ENCODE data around the gene CMBL.
A peak's percentile ranks its signal among the peaks of the same experiment; 100 is the strongest.

CMBL gene

DNA sequence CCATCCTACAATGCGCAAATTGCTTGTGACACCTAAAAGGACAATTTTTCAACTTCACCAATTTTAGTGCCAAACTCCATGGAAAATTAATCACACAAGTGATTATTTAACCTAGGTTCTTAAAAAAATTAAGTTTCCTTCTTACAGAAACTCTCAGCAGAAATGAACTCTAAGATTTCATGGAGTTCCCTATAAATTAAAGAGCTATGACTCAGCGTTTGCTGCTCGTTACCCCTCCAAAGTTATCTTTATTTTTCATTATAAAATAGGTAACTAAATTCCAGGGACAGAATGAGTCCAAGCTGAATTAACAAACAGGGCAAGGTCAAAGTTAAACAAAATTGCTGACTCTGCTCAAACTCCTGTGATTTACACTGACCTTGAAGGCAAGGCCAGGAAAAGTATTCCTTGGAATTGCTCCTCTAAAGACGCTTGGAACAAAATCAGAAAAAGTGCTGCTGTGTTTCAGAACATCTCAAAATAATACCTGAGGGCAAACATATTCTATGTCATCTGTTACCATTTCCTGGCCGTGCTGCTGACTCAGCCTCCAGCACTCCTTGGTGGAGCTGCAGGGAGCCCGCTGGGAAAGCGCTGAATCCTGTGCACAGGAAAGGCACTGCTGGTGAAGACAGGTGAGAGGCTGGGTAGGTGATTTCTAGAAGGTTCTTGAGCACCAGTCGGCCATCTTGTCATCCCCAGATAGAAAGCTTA, 2.5 kb upstream of the CMBL start:
- DNase-seq (ENCODE audit: low spot score) = peak; percentile 88

DNA sequence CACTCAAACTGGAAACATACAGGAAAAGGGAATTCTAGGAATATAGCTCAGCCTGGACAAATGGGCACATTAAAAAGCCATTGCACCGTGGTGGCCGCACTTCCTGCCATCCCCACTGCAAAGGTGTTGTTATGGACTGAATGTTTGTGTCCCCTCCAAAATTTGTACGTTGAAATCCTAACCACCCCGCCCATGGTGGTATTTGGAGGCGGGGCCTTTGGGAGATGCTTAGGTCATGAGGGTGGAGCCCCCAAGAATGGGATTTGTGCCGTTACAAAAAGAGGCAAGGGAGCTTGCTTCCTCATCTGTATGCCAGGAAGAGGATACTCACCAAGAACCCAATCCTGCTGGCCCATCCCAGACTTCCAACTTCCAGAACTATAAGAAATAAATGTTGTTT, 1.1 kb upstream of the CMBL start:
- no peak for DNase-seq (ENCODE audit: low spot score)

DNA sequence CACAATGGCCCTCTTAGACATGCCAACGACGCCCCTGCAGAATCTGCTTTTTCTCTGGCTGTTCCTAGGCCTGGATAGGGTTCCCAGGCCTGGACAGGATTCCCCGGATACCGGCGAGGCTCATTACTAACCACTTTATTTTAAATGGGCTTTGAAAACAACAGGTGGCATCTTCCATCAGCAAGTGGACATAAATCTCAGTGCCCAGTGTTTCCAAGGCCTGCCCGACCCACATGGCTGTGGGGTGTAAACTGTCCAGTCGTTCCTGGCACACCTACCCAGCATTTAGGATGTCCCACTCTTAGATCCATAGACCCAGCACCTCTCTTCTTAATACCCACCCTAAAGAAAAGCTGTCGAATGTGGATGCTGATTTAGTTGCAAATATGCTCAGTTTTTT, 896 bp downstream of the CMBL start:
- DNase-seq (ENCODE audit: low spot score) = no peak

DNA sequence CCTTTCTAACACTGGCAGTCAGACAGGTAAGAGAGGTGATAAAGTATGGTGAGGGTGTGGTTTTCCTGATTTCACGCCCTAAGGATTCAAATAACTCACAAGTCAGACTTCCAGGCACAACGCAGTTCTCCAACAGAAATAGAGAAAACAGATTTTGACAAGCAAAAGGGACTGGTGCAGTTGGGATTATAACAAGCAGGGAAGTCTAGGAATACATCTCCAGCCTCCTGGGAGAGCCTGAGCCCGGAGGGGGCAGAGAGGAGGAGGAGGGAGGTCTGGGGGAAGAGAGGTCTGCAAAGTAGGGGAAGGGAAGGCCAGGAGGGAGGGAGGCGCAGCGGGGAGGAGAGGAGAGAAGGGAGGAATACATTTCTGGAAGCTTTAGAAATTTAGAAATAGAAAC, 1.6 kb downstream of the CMBL start:
- no peak for DNase-seq (ENCODE audit: low spot score)

DNA sequence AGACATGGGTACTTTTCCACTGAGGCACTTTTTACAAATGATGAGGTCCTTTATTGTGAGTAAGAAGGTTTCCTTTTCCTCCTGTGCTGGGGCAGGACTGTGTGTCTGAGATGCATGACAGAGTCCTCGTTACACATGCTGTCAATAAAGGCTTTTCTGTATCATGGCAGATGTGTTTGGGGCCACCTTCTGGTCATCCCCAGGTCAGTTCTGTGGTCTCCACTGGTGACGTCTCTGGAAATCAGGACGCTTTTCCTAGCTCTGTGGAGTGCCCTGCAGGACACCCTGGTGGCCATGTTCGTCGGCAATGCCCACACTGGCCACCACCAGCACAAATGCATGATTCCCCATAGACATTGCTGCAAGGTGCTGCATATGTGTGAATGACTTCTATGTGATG, 2.8 kb downstream of the CMBL start:
- peak; percentile 31 for DNase-seq (ENCODE audit: low spot score)

DNA sequence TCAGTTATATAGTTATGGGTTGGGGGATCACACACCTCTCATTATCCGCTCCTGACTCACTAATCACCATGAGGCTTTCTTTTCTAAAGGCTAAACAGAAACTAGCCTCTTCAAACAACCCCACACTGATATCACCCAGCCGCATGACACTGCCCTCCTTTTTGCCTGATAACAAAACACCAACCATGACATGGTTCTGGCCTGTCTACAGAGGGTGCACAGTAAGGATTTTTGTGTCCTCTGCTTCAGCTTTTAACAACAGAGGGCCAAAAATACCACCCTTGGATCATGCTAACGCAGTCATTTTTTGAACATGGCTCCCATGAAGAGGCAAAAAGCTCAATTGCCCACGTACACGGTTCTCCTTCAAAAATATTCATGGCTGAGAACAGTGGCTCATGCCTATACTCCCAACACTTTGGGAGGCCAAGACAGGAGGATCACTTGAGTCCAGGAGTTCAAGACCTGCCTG, 4.0 kb downstream of the CMBL start:
- DNase-seq (ENCODE audit: low spot score) = no peak

DNA sequence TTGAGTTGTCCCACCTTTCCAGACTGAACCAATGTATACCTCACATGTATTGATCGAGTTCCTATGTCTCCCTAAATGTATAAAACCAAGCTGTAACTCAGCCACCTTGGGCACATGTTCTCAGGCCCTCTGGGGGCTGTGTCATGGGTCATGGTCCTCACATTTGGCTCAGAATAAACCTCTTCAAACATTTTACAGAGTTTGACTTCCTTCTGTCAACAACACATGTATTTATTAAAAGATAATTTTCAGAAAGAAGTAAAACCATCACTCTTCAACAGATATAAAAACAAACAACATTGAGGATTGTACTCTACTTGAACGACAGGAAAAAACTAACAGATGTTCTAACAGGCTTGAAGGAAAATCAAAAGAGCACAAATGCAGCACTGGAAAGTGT, 4.5 kb downstream of the CMBL start:
- DNase-seq (ENCODE audit: low spot score) = no peak

DNA sequence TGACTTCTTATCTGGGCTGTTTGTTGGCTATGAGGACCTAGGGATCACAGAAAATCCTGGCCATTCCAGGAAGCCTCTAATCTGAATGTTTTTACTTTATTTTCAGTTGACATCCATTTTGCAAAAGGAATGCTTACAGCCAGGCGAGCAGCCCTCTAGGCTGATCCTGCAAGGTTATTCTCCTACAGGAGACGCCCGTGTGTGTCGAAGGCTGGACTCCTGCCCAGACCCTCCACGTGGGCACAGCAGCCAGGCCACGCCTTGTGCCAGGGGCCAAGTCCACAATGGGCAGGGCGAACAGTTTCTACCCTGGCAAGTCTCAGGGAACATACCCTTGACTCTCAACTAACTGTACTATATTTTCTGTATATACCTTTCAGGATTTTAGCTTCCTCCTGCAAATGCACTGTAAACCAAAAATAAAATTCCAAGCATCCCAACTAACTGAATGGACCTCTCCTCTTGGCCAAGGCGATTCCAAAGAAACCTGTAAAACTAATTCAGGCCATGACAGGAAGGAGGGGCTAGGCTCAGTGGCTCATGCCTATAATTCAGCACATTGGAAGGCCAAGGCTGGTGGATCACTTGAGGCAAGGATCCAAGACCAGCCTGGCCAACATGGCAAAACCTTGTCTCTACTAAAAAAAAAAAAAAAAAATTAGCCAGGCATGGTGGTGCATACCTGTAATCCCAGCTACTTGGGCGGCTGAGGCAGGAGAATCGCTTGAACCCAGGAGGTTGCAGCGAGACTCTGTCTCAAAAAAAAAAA, 5.7 kb downstream of the CMBL start:
- DNase-seq (ENCODE audit: low spot score) = peak; percentile 74

DNA sequence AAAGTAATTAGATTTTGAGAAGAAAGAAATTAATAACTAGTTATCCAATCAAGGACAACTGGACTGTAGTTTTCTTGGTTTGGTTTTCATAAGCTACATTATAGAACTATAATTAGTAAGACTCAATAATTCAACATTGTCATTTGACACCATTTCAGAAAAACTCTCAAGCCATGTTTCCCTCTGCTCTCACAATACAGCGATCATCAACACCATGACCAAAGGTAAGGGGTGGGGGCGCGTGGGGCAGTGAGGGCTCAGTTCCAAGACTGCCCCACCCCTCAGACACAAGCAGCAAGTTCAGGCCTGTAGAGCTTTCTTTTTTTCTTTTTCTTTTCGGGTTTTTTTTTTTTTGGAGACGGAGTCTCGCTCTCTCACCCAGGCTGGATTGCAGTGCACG, 6.4 kb downstream of the CMBL start:
- DNase-seq (ENCODE audit: low spot score) = no peak

DNA sequence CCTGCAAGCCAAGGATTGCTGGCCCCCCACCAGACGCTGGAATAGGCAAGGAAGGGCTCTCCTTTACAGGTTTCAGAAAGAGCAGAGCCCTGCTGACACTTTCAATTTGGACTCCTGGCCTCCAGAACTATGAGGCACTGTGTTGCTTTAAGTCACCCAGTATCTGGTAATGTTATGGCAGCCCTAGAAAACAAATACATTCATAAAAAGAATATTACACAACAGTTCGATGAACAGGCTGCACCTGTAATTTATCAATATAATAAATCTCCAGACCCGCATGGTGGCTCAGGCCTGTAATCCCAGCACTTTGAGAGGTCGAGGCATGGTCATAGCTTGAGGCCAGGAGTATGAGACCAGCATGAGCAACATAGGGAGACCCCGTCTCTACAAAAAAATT, 7.5 kb downstream of the CMBL start:
- no peak for DNase-seq (ENCODE audit: low spot score)

DNA sequence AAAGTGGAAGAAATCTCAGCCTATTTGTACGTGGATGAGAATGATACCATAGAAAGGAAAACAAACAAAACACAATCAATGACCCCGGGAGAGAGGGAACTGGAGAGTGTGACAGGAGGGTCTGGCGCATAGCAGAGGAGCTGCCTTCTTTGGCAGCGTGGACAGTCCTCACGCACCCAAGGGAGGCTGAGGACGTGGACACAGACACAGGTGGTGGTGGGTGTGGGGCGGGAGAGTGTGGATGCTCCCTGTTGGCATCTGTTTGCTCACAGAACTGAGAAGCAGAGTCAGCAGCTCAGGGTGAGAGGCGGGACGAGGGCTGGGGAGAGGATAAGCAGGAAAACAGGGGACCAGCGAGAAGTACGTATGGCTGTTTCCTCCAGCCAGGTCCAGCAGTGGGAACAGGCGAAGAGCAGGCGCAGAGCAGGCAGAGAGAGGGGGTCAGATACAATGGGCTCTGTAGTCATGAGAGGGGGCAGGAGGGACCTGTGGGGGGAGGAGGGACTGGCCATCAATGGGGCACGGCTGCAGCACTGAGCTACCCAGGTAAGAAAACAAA, 10.0 kb downstream of the CMBL start:
- DNase-seq (ENCODE audit: low spot score) = no peak

DNA sequence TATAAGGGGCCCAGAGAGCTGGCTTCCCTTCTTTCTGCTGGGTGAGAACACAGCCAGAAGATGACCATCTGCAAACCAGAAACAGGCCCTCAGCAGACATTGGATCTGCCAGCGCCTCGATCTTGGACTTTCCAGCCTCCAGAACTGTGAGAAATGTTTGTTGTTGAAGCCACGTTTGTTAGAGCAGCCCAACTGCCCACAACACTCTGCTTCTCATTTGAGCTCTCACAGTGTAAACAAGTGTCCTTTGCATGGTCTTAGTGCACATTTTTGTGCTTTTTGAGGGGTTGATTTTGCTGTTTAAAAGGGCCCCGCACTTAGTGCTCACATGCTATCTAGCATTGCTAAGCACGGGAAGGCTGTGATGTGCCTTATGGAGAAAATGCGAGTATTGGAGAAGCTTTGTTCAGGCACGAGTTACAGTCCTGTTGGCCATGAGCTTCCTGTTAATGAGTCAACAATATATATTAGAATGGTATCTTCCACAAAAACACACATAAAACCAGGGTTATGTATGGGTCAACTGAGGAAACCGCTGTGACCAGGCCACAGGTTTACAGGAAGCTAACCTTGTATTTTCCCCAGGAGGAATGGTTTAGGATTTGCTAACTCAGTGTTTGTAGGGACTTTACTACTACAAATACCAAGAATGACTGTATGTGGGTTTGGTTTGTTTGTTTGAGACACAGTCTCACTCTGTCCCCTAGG, 11.9 kb downstream of the CMBL start:
- DNase-seq (ENCODE audit: low spot score) = no peak

DNA sequence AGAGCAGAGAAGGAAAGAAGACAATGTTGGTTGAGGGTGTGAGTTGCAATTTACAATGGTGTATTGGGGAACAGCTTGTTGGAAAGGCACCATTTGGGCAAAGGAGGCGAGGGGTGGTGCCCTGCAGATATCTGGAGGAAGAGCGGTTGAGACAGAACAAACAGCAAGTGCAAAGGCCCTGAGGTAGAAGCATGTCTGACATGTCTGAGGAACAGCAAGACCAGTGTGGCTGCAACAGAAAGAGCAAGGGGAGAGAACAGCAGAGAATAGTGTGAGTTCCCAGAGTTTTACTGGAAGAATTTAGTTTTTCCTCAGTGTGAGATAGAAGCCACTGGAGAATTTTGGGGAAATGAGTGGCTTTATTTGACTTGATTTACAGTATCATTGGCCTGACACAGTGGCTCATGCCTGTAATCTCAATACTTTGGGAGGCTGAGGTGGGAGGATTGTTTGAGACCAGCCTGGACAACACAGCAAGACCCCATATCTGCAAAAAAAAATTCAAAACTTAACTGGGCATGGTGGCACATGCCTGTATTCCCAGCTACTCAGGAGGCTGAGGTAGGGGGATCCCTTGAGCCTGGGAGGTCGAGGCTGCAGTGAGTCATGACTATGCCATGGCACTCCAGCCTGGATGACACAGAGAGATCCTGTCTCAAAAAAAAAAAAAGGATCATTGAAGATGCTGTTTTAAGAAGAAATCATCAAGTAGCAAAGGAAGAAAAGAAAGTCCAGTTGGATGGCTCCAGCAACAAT, 13.6 kb downstream of the CMBL start:
- DNase-seq (ENCODE audit: low spot score) = peak; percentile 56

DNA sequence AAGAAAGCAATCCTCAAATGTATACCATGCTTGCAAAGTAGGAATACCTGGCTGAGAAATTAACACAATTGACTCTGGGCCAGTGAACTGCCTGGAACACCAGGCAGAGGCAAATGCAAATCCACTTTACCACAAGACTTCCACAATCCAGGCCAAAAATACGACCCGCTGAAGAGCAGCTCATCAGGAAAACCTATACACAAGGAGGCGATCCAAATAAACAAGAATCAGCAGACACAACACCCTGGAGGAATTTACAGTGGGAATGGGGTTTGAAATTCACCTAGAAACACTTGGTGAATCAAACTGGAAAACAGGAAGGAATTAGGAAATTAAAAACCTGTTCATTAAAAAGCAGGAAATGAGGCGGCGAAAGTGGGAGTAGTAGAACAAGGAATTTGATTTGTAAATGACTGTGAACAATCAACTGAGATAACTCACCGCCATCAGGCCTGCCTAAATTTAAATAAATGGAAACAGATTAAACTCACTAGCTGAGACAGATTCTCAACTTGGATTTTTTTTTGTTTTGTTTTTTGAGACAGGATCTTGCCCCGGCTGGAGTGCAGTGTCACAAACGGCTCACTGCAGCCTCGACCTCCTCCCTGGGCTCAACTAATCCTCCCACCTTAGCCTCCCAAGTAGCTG, 15.9 kb downstream of the CMBL start:
- no peak for DNase-seq (ENCODE audit: low spot score)

DNA sequence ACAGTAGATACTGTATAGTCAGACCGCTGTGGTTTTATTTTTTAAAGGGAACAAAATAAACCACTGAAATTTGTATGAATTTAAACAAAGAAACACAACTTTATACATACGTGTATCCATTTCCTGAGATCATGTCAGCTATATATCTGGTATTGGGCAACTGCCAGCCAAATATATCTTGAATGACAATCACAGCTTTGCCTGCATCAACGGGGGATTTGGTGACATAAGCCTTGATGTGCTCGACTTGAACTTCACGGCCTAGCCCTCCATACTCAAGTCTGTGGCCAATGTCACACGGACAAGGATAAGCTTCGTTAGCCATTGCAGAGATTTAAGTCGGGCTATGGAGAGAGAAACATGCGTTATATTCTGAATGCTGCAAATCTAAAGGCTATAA, 17.3 kb downstream of the CMBL start:
- DNase-seq (ENCODE audit: low spot score) = no peak

DNA sequence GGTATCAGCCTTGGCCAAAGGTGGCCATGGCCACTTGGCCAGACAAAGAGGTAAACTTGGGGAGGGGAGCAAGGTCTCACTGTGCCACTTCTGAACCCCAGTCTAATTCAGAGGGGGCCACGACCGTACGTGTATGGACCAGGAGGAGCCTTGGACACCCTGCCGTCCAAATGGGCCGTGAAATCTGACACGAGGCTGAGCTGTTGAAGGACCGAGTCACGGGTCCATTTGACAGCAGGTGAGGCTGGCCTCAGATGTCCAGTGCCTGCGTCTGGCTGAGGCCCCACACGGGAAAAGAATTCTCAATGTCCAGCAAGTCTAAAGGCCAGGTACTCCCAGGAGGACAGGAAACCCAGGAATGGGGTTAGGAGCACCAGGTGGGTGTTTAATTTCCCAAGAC, 17.7 kb downstream of the CMBL start:
- no peak for DNase-seq (ENCODE audit: low spot score)

DNA sequence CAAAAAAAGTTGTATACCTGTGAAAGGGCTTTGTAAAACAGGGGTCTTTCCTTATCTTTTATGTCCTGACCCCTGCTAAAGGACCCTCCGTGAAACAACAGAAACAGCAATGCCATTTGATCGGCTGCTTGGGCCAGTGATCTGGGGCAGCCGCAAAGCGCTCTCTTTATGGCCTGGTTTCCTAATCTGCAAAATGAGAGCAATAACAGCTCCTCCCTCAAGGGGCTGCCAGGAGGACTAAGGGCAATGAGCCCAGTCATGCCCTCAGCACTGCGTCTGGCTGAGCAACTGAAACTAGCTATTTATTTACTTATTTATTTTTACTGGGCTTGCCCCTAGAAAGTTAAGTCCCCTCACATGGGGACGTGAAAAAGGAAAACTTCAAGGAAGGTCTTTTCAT, 18.3 kb downstream of the CMBL start:
- DNase-seq (ENCODE audit: low spot score) = peak; percentile 50

DNA sequence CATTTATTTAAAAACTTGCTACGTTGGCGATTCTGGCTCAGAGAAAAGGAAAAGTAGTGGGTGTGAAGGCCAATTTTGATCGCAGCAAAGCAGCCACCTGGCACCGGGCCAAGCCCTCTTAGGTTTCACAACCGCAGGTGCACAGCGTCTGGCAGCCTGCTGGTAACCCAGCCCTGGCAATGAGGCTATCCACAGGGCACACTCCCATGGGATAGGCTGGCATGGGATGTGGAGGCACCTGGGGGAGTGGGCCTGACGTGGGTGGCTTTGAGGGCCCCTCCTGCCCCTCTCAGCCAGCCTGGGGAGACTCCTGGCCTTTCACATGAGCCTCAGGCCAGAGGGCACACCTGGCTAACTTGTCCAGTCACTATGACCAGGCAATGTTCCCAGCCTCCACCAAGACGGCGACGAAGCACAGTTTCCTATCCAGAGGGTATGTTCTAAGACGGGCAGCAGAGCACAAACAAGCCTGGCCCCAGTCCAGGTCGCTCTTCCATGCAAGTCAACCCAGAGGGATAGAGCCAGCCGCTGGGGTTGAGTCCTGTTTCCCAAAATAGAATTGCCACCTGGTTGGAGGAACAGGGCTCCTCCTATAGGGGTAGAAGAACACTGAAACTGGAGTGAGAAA, 19.0 kb downstream of the CMBL start:
- DNase-seq (ENCODE audit: low spot score) = peak; percentile 95

DNA sequence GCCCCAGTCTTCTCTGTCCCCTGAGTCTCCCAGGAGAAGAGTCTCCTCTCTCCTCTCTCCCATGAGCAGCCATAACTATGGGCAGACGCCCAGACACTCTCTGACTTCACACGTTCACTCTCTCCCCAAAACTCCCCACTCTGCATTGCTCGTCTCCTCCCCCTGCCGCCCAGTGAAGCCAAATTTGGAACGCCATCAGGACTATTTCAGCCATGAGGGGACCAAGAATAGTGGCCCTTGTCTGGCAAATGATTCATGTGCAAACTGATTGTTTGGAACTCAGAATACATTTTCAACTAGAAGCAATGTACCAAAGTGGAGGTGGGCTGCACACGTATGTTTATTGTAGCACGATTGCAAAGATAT, 20.9 kb downstream of the CMBL start:
- no peak for DNase-seq (ENCODE audit: low spot score)

DNA sequence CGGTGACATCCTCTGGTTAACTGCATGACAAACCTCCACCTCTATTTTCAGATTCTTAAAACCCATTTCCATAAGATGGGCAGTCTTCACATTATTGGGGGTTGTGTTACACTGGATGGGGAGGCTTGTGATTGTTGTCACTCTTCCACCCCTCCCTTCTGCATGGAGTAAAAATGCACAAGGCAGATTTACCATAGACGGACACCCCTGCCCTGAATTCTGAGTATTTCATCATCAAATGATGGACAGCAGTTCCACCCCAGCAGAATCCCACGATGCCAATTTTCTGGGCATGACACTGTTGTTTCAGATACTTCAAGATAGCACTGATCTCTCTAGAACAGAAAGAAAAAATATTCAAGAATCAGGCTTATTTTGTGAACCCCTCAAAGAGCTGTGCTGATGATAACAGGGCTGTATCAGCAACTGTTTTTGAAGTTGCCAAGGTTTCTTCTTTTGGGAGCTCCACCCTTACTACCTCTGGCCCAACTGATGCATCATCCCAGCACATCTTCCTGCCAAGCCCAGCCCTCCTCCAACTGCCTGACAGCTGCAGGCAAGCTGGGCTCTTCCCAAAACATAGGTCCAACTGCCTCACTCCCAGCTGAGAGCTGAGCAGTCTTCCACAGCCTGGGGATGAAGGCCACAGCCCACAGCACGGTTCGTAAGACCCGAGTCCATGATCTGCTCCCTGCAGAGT, 21.4 kb downstream of the CMBL start:
- no peak for DNase-seq (ENCODE audit: low spot score)

All from kidney tubule cell (primary cell).